ENCODE measurements around the gene NME9.

The NME9 gene

GRCh38 chr3:138347960-138348753, 18.5 kb upstream of the NME9 start, which contains the start of gene MRAS:
TSS of gene MRAS (plus strand) at chr3:138348579. CDS start at chr3:138372884, 24,305 bp downstream.
- Histone ChIP-seq H3K9me3 (no peaks in the 10 kb centered on the region), H3K27ac (peak within 1 kb of the TSS; percentile 95 to 97), H3K36me3 (no peaks in the 10 kb centered on the region), H3K4me1 (peaks cover 0 to 38% (median 24%) of the 10 kb centered on the region in 4 donors), H3K4me3 (peak within 1 kb of the TSS; percentile 94 to 95), H3K27me3 (no peaks in the 10 kb centered on the region)
- DNase-seq, result peak; percentile 78 to 89
- intact Hi-C loops (cut with DNase I; ENCODE audit: low total_unique reads), result no loop called here
- peak; percentile 22 to 25 for TF ChIP-seq CTCF (IDR thresholded peaks at IDR 0.05)

- intact Hi-C loops (cut with DNase I; ENCODE audit: low total_unique reads), result no loop called here
Measured at GRCh38 chr3:138344754-138345153, 15.1 kb upstream of the NME9 start.

GRCh38 chr3:138340511-138340910, 10.9 kb upstream of the NME9 start:
- Histone ChIP-seq H3K36me3 (no peaks in the 10 kb centered on the region), H3K4me1 (peaks cover 0 to 9% (median 0%) of the 10 kb centered on the region in 4 donors), H3K27ac (no peak overlapping the region), H3K4me3 (no peak overlapping the region), H3K27me3 (no peaks in the 10 kb centered on the region), H3K9me3 (no peaks in the 10 kb centered on the region)
- DNase-seq, result no peak
- intact Hi-C loops (cut with DNase I; ENCODE audit: low total_unique reads), result no loop called here
- no peak for TF ChIP-seq CTCF (IDR thresholded peaks at IDR 0.05)

More at GRCh38 chr3:138344754-138345153, 15.1 kb upstream of the NME9 start:
- Histone ChIP-seq H3K27ac (no peak overlapping the region), H3K4me3 (no peak overlapping the region), H3K4me1 (peaks cover 0 to 14% (median 5%) of the 10 kb centered on the region in 4 donors), H3K9me3 (no peaks in the 10 kb centered on the region), H3K27me3 (no peaks in the 10 kb centered on the region), H3K36me3 (no peaks in the 10 kb centered on the region)
- DNase-seq, result no peak
- TF ChIP-seq CTCF (IDR thresholded peaks at IDR 0.05), result no peak

GRCh38 chr3:138338811-138339210, 9.2 kb upstream of the NME9 start:
- no peaks in the 10 kb centered on the region for H3K36me3 ChIP-seq
- peaks cover 0 to 9% (median 0%) of the 10 kb centered on the region in 4 donors for H3K4me1 ChIP-seq
- H3K9me3 ChIP-seq, result no peaks in the 10 kb centered on the region
- DNase-seq, result no peak
- intact Hi-C loops (cut with DNase I; ENCODE audit: low total_unique reads), result no loop called here
- no peak overlapping the region for H3K4me3 ChIP-seq
- H3K27me3 ChIP-seq, result no peaks in the 10 kb centered on the region
- no peak overlapping the region for H3K27ac ChIP-seq
- no peak for TF ChIP-seq CTCF (IDR thresholded peaks at IDR 0.05)

GRCh38 chr3:138338244-138338643, 8.6 kb upstream of the NME9 start:
- Histone ChIP-seq H3K36me3 (no peaks in the 10 kb centered on the region), H3K4me3 (no peak overlapping the region), H3K27me3 (no peaks in the 10 kb centered on the region), H3K4me1 (peaks cover 0 to 9% (median 0%) of the 10 kb centered on the region in 4 donors), H3K9me3 (no peaks in the 10 kb centered on the region), H3K27ac (no peak overlapping the region)
- no peak for TF ChIP-seq CTCF (IDR thresholded peaks at IDR 0.05)
- no peak for DNase-seq
- intact Hi-C loops (cut with DNase I; ENCODE audit: low total_unique reads), result no loop called here

All from tibial artery (tissue), 4 donors.